ENCODE measurements around the gene CHI3L1. TPM values are rescaled to one million over a fixed set of nuclear protein-coding genes. Genes with fewer than 3 reads are reported as not detected.

Gene CHI3L1
- polyA plus RNA-seq, 4 donors = 8.4 to 14.1 (median 10.8) TPM

- DNase-seq (ENCODE audit: low read depth in 4 of 4, low spot score in 2 of 4) = no peak
These were observed 21.2 kb upstream of the CHI3L1 start for GRCh38 chr1:203207751-203208150.

- no peak for DNase-seq (ENCODE audit: low read depth in 4 of 4, low spot score in 2 of 4)
These were observed 19.7 kb upstream of the CHI3L1 start for GRCh38 chr1:203206129-203206687.

- DNase-seq (ENCODE audit: low read depth in 4 of 4, low spot score in 2 of 4) = no peak
These were observed 18.3 kb upstream of the CHI3L1 start for GRCh38 chr1:203204756-203205155.

GRCh38 chr1:203202431-203203245, 16.1 kb upstream of the CHI3L1 start:
- no peak for DNase-seq (ENCODE audit: low read depth in 4 of 4, low spot score in 2 of 4)

GRCh38 chr1:203201516-203202205, 15.2 kb upstream of the CHI3L1 start:
- no peak for DNase-seq (ENCODE audit: low read depth in 4 of 4, low spot score in 2 of 4)

GRCh38 chr1:203200916-203201315, 14.4 kb upstream of the CHI3L1 start:
- no peak for DNase-seq (ENCODE audit: low read depth in 4 of 4, low spot score in 2 of 4)

- DNase-seq (ENCODE audit: low read depth in 4 of 4, low spot score in 2 of 4) = no peak
These were observed 13.5 kb upstream of the CHI3L1 start for GRCh38 chr1:203199816-203200571.

GRCh38 chr1:203199481-203199815, 12.9 kb upstream of the CHI3L1 start:
- DNase-seq (ENCODE audit: low read depth in 4 of 4, low spot score in 2 of 4) = no peak

GRCh38 chr1:203199002-203199401, 12.5 kb upstream of the CHI3L1 start:
- no peak for DNase-seq (ENCODE audit: low read depth in 4 of 4, low spot score in 2 of 4)

- no peak for DNase-seq (ENCODE audit: low read depth in 4 of 4, low spot score in 2 of 4)
These were observed 11.1 kb upstream of the CHI3L1 start for GRCh38 chr1:203197625-203198024.

- DNase-seq (ENCODE audit: low read depth in 4 of 4, low spot score in 2 of 4) = no peak
These were observed 9.9 kb upstream of the CHI3L1 start for GRCh38 chr1:203196371-203196770.

GRCh38 chr1:203190949-203191348, 4.4 kb upstream of the CHI3L1 start:
- no peak for DNase-seq (ENCODE audit: low read depth in 4 of 4, low spot score in 2 of 4)

- no peak for DNase-seq (ENCODE audit: low read depth in 4 of 4, low spot score in 2 of 4)
These were observed 3.4 kb upstream of the CHI3L1 start for GRCh38 chr1:203189951-203190352.

GRCh38 chr1:203188686-203189232, 2.3 kb upstream of the CHI3L1 start:
- DNase-seq (ENCODE audit: low read depth in 4 of 4, low spot score in 2 of 4) = no peak

- DNase-seq (ENCODE audit: low read depth in 4 of 4, low spot score in 2 of 4) = no peak
These were observed 1.3 kb upstream of the CHI3L1 start for GRCh38 chr1:203187689-203188264.

- no peak for DNase-seq (ENCODE audit: low read depth in 4 of 4, low spot score in 2 of 4)
These were observed 791 bp upstream of the CHI3L1 start for GRCh38 chr1:203187304-203187685.

GRCh38 chr1:203186091-203186445, 436 bp downstream of the CHI3L1 start:
- no peak for DNase-seq (ENCODE audit: low read depth in 4 of 4, low spot score in 2 of 4)

- DNase-seq (ENCODE audit: low read depth in 4 of 4, low spot score in 2 of 4) = no peak
These were observed 919 bp downstream of the CHI3L1 start for GRCh38 chr1:203185585-203185984.

GRCh38 chr1:203185061-203185461, 1.4 kb downstream of the CHI3L1 start:
- no peak for DNase-seq (ENCODE audit: low read depth in 4 of 4, low spot score in 2 of 4)

- no peak for DNase-seq (ENCODE audit: low read depth in 4 of 4, low spot score in 2 of 4)
These were observed 2.0 kb downstream of the CHI3L1 start for GRCh38 chr1:203184467-203184866.

- DNase-seq (ENCODE audit: low read depth in 4 of 4, low spot score in 2 of 4) = no peak
These were observed 2.7 kb downstream of the CHI3L1 start for GRCh38 chr1:203183828-203184227.

Data from left renal cortex interstitium (tissue), 4 donors.